Sigmoid colon (tissue), 4 donors: ENCODE data around the gene SPDYE16.
"Not testable (repeated sequence)": the region's sequence is repeated elsewhere in the genome, so short reads cannot be mapped to it uniquely, and the experiment has no call there.

ENCODE experiments used
- CTCF ChIP-seq, 4 experiments: fragments of 450-650 bp in 3 of 4; fragments of 200-600 bp in 1 of 4; IDR thresholded peaks; one replicate each; pipeline ENCODE4 v1.5.1; 2016 to 2019; ENCODE audit warnings: antibody characterized with exemption in 4 of 4, mild to moderate bottlenecking in 3 of 4, moderate library complexity in 2 of 4
- EP300 ChIP-seq, 4 donors: sonication (generic); formaldehyde crosslinking; IDR thresholded peaks; one replicate each; pipeline ENCODE4 v1.6.1; 2017; ENCODE audit warnings: antibody characterized with exemption in 4 of 4
- POLR2A ChIP-seq, 2 donors: fragments of 450-650 bp; IDR thresholded peaks; one replicate each; pipeline ENCODE4 v1.6.1; 2016; ENCODE audit warnings: antibody characterized with exemption in 2 of 2, mild to moderate bottlenecking in 2 of 2, moderate library complexity in 2 of 2

DNA sequence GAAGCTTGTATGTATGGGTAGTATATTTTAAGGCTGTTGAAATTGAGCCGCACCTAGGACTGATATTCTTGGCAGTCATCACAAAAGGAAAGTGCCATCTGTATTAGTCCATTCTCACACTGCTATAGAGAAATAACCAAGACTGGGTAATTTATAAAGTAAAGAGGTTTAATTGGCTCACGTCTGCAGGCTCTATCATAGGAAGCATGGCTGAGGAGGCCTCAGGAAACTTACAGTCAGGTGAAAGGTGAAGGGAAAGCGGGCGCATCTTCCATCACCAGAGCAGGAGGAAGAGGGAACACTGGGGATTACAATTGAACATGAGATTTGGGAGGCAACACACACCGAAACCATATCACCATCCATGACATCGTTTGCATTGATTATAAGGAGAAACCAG, 8.9 kb upstream of the SPDYE16 start:
- not testable (repeated sequence) for TF ChIP-seq EP300, CTCF, POLR2A (IDR thresholded peaks at IDR 0.05)
